HG02852 (cell line): Measurements from ENCODE around the gene SETX.
"Not testable (repeated sequence)": the region's sequence is repeated elsewhere in the genome, so short reads cannot be mapped to it uniquely, and the experiment has no call there.

Experiments used
- ATAC-seq: cut with Tn5 transposase; IDR thresholded peaks from one replicate; pipeline ENCODE4 v1.9.1; 2021; ENCODE audit warnings: mild to moderate bottlenecking, moderate library complexity; ENCODE audit not compliant: unreplicated experiment

Gene SETX

DNA sequence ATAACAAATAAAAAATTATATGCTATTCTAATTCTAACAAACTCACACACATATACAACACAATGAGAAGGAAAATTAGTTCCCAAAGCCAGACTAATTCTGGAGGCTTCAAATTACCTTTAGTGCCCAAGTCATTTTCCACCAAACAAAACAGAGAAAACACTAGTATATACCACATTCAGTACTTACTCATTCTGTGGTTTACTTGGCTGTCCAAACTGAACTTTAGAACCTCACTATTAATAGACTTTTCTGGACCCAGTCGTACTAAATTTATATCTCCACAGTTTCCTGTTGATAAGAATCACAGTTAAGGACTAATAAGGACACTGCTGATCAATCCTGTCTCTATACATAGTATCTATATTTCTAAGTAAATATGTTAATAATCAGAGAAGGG is 66.4 kb downstream of the SETX start:
- ATAC-seq, result no peak

DNA sequence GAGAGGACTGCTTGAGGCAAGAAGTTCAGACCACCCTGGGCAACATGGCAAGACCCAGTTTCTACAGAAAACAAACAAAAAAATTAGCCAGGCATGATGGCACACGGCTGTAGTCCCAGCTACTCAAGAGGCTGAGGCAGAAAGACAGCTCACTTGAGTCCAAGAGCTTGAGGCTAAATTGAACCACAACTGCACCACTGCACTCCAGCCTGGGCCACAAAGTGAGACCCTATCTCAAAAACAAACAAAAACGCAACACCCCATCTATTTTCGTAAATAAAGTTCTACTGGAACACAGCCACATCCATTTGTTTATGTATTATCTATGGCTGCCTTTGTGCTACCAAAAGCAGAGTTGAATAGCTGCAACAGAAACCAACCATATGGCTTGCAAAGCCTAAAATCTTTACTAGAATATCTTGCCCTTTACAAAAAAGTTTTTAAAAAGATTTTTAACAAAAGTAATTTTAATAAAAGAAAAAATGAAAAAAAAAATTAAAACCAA is 67.5 kb downstream of the SETX start:
- ATAC-seq, result no peak

DNA sequence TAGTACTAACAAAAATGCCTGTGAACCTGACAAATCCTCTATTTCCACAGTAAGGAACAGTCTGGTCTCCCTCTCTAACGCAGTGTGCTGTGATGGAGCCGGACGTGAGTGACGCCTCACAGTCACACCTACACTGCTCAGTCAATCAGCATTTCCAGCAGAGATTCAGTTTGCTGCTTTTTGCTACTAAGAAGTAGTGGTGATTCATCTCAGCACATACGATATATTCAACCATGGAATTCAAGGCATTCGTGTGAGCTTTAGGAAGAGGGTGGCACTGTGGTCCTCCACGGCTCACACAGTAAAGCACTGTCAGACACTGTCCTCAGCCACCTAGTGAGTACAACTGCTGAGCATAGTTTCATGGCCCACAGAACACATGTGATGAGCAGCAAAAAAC is 70.9 kb downstream of the SETX start:
- no peak for ATAC-seq

DNA sequence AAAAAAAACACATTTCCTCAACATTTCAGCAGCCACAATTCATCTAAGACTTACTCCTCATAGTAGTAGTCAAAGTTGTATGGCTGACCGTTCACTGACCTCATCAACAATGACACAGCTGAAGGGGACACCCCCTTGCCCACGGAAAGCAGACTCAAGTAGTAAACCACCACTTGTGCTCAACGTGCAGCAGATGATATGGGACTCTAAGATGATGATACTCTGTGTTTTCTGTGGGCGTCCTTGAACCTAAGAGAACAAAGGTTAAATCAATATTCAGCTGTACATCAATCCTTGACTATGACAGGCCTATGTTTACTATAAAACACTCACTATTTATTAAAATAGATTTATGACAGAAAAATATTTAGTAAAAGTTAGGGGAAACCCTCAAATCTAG is 71.6 kb downstream of the SETX start:
- ATAC-seq, result no peak

DNA sequence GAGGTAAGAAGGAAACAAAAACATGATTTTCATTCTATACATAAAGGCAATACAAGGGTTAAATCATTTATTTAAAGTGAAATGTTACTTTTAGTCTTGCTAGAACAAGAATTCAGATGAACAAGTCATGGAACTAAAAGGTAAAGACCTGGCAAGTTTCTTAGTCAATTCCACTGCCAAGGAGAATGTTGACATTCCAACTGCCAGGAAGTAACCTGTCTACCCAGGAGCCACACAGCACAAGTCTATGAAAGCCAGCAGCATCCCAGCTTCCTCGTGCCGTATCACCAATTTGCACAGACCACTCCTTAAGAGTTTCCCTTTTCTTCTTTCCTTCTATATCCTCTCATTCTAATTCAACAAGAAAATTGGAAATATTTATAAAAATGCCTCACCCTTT is 79.9 kb downstream of the SETX start:
- ATAC-seq, result no peak

DNA sequence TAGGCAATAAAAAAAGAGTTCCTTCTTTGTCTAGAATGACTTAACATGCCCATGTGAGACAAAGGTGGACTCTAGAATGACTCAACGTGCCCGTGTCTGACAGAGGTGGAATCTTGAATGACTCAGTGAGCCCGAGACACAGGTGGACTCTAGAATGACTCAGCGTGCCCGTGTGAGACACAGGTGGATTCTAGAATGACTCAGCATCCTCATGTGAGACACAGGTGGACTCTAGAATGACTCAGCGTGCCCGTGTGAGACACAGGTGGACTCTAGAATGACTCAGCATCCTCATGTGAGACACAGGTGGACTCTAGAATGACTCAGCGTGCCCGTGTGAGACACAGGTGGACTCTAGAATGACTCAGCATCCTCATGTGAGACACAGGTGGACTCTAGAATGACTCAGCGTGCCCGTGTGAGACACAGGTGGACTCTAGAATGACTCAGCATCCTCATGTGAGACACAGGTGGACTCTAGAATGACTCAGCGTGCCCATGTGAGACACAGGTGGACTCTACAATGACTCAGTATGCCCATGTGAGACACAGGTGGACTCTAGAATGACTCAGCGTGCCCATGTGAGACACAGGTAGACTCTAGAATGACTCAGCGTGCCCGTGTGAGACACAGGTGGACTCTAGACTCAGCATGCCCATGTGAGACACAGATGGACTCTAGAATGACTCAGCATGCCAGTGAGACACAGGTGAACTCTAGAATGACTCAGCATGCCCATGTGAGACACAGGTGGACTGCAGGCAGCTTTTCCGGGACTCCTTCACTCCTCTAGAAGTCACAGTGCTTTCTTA is 84.9 kb downstream of the SETX start:
- ATAC-seq, result not testable (repeated sequence)

DNA sequence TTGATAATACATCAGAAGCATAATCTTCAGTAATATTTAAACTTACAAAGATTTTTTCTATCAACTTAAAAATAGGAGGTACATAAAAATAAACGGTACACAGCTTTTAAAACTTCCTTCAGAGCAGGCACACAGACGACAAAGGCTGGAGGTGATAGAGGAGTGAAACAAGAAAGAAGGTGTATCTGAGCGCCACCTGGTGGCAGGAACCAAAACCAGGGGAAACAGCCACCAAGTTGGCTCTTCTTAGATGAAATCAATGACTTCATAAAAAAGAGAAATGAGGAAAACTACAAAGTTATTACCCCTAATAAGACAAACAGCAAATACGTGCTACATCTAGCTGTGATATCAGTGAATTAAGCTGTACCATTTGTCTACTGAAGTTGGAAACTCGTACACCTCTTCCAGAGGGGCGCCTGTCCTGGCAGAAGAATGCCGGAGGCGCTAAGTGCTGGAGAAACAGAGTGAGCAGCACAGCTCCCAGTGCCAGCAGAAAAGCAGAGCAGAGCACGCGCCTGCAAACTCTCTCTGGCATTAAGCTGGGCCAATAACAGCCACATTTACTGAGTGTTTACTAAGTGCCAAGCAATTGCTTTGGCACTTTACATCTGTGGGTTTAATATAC is 85.9 kb downstream of the SETX start:
- no peak for ATAC-seq

DNA sequence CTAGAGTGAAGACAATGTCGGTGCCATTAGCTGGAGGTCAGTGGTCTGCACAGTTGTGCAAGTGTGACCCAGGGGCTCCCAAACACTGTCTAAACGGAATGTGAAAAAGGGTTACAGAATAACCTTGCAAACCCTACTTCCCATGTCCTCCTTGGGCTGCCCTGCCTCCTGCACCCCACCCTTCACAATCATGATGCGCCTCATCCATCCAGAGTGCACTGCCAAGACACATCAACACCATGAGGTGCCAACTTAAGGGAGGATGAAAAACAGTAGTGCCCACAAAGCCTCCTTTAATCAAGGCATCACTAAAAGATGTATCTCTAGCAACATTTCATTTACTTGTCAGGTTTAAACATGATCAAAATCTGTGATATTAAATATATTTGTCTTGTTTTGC is 87.1 kb downstream of the SETX start:
- ATAC-seq, result no peak

DNA sequence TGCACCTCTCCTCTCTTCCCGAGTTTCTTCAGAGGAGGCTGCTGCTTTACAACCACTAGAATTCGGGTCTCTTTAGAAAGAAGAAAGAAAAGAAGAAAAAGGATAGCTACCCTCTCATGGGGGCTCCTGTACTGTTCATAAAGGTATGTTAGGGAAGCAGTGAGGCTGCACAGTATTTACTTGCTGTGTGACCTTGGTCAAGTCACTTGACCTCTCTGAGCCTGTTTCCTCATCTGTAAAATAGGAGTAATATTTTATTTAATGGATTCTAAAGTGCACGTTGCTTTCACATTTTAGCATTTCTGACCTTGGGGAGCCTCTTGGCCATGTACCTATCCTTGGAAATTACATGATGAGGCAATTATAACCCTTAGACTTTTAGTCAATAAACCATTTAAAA is 88.8 kb downstream of the SETX start:
- no peak for ATAC-seq

DNA sequence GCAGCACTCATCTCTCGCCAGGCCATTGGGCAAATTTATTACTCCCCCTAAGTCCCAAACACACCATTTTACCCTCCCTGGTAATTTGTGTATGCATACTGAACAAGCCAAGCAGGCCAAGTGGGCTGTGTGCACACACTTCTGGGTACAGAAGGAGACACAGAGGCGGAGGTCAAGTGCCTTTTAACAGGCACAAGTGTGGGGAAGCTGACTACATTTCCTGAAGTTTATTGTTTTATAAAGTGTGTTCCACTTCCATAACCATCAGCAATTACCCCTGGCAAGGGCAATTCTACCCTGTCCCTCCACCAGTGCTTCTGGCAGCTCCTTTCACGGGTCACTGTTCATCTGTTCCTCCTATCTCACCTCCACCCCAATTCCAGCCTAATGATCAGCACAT is 93.9 kb downstream of the SETX start:
- ATAC-seq, result no peak

DNA sequence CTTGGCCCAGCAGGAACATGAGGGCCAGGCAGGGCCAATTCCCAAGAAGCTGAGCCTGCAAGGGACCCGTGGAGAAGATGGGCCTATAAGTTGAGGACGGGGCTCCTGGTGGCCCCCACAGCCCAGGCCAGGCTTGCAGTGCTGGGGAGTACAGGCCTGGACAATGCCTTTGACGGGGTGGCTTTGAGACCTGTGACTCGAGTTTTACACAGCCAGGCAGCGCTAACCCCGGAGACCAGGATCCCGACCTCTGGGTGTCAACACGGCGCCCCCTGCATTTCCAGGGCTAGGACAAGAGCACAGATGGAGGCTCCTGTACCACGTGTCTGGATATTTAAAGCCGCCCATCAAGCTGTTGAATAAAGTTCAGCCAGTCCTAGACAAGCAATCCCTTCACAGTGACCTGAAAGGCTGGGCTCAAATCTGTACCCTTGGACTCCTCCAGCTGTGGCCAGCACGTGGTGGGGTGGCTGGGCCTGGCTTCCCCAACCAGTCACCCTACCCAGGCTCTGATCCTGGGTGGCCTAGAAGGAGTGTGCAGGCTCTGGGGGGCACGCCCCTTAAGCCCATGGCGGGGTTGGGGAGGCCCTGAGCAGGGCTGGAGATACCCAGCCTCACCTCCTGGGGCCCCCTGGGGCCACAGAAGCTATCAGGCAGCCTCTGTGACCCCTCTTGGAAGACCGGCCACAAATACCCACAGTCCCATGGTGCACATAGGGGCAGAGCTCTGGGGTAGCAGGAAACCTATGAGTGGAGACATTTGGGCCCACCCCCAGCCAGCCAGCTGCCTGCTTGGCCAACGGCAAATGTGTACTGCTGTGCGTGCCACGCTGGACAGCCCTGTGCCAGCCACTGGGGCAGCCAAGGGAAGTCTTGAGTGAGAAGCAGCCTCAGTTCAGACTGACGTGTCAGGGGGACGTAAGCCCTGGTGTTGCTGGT is 104.2 kb downstream of the SETX start:
- ATAC-seq, result no peak

DNA sequence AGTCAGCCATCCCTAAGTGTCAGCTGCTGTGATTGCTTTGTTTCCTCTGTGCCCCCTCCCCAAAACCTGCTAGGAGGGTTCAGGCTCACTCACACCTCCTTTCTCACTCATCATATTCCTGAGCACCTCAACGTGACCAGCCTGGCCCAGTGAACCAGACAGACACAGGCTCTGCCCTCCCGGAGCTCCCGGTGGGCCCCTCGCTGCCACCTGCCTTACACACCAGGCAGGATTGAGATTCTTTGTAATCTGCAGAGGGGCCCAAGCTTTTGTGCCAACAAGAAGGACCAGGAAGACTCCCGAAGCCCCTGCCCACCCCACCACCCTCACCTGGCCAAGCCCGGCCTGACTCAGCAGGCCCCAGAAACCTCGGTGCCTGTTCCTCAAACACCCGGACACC is 105.1 kb downstream of the SETX start:
- no peak for ATAC-seq

DNA sequence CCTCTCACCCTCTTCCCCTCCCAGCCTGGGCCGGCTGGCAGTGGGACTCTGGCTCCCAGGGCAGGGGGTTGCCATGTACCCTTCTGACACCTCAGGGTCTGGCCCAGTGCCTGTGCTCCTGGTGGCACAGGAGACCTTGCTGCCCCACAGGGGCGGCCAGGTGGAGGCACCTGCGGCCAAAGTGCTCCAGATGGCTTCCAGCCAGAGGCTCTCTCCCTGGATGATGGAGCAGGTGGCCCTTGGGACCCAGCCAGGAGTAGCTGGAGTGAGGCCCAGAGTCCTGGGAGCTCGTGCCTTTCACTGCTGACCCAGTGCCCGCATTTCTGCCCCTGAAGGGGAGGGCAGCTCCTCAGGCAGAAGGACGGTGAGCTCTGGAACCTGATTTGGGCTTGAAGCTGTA is 105.7 kb downstream of the SETX start:
- ATAC-seq, result no peak

DNA sequence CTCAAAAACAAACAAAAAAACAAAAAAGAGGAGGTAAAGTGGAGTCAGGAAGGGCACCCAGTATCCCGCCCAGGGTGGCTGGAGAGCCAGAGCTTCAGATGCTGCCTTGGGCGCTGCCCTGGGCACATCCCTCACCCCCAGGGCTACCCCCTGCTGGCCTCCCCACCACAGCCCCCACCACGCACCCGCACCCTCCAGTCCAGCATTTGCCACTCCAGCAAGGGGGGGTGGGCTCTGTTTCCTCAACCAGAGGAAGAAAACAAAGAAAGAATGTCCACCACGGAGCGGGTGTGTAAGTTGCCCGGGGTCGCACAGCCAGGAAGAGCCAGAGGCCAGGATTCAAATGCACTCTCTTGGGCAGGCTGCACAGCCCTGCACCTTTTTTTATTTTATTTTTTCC is 106.8 kb downstream of the SETX start:
- no peak for ATAC-seq

DNA sequence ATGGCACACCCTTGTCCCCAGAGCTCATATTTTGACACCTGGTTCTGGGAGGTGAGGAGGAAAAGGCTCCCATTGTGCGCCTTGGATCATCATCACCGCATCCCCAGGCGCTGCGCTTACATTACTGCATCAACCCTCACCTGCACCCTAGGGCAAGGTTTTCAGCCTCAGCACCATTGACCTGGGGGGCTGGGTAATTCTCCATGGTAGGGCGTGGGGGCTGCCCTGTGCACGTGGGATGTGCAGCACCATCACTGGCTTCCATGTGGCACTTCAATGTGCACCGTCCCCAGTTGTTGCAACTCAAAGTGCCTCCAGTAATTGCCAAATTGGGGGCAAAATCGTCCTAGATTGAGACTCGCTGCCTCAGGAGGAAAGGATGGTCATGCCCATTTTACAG is 109.3 kb downstream of the SETX start:
- ATAC-seq, result no peak

DNA sequence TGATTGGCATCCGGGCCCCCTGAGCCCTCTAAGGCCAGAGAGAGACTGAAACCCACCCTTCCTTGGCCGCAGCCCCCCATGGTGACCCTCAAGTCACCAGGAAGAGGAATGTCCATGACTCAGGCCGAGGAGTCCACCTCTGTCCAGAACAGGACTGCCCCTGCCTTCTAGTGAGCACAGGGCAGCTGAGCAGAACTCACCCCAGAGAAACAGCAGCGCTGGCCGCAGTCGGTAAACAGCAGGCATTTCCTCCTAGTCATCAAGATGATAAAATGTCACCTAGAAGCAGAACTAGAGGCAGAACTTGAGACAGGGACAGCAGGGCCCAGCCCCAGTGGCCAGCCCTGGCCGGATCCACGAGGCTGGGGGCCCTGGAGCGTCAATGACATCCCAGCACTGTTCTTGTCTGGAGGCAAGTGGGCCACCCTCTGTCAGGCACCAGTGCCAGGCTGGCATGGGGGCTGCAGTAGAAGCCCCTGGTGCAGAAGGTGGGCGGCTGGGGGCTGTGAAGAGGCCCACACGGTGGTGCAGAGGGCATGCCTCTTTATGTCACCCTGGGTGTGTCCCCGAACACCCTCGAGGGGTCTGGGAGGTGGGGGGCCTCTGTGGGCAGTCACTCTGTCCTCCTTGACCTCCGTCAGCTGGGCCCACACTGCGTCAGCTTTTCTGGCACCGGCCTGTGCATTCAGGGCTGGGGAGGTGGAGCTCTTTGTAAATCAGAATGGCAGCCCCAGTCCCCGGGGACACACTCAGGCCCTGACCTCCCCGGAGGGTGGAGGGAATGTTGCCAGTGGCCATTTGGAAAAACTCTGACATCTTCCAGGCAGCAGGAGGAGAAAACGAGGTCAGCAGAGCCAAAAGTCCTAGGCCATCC is 110.0 kb downstream of the SETX start:
- ATAC-seq, result no peak

DNA sequence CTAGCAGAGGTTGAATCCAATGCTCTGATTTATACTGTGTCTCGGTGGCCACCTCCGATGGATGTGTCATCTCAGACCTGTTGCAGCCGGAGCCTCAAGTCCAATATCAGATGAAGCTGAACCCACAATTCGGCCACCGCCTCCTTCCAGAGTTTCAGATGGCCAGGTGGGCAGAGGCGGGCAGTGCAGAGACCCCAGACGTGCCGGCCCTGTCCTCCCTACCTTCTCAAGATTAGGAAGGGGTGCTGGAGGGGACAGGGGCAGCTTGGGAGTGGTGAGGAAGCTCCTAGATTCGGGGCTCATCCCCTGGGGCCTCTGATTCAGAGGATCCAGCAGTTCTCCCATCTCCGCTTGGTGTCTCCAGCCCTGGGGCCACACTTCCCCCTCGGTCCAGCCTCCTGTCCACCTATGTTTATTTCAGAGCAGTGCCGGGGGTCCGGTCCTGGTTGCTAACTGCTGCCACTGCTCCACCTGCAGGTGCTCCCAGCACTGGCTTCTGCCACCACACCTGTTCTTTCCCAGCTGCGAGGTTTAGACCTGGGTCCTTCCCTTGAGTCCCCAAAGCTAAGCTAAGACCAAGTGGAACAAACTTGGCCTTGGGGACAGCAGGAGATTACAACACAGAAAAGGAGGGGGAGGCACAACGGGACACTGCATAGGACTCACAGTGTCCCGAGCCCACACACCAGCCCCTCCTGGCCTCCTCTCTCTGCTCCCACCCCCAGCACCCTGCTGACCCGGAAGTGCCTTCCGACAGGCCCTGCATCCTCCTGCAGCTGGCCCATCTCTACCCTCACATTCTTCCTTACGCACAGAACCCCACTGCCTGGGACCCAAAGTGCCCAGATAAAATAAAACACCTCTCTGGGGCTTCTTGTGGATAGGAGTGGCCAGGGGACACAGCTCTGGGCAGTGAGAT is 111.4 kb downstream of the SETX start:
- ATAC-seq, result no peak

DNA sequence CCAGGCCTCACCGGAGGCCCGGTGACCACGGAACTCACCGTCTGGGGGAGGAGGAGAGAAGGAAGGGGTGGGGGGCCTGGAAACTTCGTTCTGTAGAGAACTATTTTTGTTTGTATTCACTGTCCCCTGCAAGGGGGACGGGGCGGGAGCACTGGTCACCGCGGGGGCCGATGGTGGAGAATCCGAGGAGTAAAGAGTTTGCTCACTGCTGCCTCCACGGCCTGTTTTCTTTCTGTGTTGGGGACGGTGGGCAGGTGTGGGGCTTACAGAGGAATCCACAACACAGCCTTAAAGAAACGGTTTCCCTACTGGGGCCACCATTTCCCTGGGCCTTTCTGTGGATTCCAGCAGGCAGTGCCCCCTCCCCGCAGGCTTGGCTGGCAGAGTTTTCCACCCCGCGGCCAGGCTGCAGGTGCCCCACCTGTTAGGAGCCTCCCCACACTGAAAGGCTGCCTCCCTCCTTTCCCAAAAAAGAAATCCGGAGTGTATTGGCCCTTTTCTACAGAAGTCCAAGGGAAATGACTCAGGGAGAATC is 112.1 kb downstream of the SETX start:
- ATAC-seq, result no peak
